Gastroesophageal sphincter (tissue), 3 donors: ENCODE measurements around the gene NSDHL.

Experiments used
- EP300 ChIP-seq: sonication (generic); formaldehyde crosslinking; IDR thresholded peaks from one replicate; pipeline ENCODE4 v1.6.1; 2017; ENCODE audit warnings: antibody characterized with exemption, mild to moderate bottlenecking
- TF ChIP-seq, protein P1 (sequence below), 4 experiments: fragments of 200-600 bp in 2 of 4; fragments of 450-650 bp in 2 of 4; sonication (generic) in 1 of 4; IDR thresholded peaks; one replicate each; pipeline ENCODE4 v1.5.1; 2017 to 2019; ENCODE audit warnings: antibody characterized with exemption in 4 of 4, mild to moderate bottlenecking in 2 of 4, moderate library complexity in 2 of 4

DNA sequence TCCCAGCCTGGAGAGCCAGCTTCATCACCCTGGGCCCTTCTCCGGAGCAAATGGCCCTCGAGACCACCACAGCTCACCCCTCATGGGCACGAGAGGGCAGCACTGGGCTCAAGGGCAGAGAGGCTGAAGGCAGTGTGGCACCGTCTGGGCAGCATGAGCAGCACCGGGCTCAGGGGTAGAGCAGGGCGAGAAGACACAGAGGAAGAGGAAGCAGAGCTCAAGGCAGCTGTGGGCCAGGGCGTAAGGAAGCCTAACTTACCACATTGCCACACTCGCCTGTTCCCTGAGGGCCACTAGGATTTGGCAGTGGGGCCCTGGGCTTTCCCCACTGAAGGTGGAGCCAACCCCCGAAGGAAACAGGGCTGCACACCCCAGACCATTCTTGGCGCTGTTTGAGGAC is 82.5 kb downstream of the NSDHL start:
- TF ChIP-seq, protein P1, sequence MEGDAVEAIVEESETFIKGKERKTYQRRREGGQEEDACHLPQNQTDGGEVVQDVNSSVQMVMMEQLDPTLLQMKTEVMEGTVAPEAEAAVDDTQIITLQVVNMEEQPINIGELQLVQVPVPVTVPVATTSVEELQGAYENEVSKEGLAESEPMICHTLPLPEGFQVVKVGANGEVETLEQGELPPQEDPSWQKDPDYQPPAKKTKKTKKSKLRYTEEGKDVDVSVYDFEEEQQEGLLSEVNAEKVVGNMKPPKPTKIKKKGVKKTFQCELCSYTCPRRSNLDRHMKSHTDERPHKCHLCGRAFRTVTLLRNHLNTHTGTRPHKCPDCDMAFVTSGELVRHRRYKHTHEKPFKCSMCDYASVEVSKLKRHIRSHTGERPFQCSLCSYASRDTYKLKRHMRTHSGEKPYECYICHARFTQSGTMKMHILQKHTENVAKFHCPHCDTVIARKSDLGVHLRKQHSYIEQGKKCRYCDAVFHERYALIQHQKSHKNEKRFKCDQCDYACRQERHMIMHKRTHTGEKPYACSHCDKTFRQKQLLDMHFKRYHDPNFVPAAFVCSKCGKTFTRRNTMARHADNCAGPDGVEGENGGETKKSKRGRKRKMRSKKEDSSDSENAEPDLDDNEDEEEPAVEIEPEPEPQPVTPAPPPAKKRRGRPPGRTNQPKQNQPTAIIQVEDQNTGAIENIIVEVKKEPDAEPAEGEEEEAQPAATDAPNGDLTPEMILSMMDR (IDR thresholded peaks at IDR 0.05): no peak
- TF ChIP-seq EP300: no peak
